ENCODE data around the gene TMEM92.
"Not testable (repeated sequence)": the region's sequence is repeated elsewhere in the genome, so short reads cannot be mapped to it uniquely, and the experiment has no call there.

DNA sequence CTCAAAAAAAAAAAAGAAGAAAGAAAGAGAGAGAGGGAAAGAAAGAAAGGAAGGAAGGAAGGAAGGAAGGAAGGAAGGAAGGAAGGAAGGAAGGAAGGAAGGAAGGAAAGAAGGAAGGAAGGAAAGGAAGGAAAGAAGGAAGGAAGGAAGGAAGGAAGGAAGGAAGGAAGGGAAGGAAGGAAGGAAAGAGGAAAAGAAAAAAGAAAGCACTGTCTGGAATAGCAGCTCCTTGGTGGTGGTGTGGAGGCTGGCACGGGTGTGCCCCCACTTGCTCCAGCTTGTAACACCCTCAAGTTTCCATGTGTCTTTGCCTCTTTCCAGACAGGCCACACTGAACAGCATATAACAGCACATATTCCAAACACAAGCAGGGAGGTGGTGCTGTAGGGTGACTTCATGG is 26.6 kb downstream of the TMEM92 start:
- TF ChIP-seq EZH2phosphoT487 (IDR thresholded peaks at IDR 0.05; ENCODE audit: insufficient read depth, low read depth); EZH2 (IDR thresholded peaks at IDR 0.05; ENCODE audit: insufficient read depth, poor library complexity, severe bottlenecking): not testable (repeated sequence)
